HepG2 (cell line): Measurements from ENCODE around the gene IL3RA. TPM values are rescaled to one million over a fixed set of nuclear protein-coding genes. Genes with fewer than 3 reads are reported as not detected.

ENCODE experiments used
- ATAC-seq: fragments of 200-7000 bp; cut with Tn5 transposase; 3 replicates; pipeline ENCODE4 v1.9.1; 2020; ENCODE audit warnings: mild to moderate bottlenecking, moderate library complexity
- BruUV-seq: library from RNA; stranded (reverse); fragments of 400-500 nt; replicated peaks from 2 replicates; lab custom pipeline; 2021; lab: Mats Ljungman, UMichigan
- CTCF ChIA-PET: fragments of 300-600 bp; formaldehyde crosslinking; extraction: SDS; loops from one replicate; lab custom pipeline; 2021; ENCODE audit warnings: low total read pairs, inconsistent platforms, low intra/inter-chr PET ratio; lab: Yijun Ruan, JAX
- POLR2A ChIA-PET: fragments of 350-600 bp; sonication (Branson Sonifier 250); formaldehyde crosslinking; loops from one replicate; lab custom pipeline; 2020; ENCODE audit warnings: antibody characterized with exemption, inconsistent platforms; lab: Yijun Ruan, JAX
- DNase-seq: peaks from one replicate; pipeline ENCODE4 v3.0.0-alpha.2; 2015; ENCODE audit warnings: low spot score
- FAIRE-seq: peaks from 3 replicates; lab custom pipeline; 2011; peaks lifted over from hg19 to GRCh38; lab: Jason Lieb, UNC
- H2AFZ ChIP-seq: one replicate; pipeline ENCODE4 v1.6.1; 2011; ENCODE audit warnings: low read length, inconsistent platforms
- H3K27ac ChIP-seq: fragments of 300-600 bp; 3 replicates; pipeline ENCODE4 v1.8.0; 2011; ENCODE audit warnings: mixed run types, mild to moderate bottlenecking, mixed read lengths, low read length, inconsistent platforms; ENCODE audit not compliant: insufficient read depth; ENCODE audit errors: extremely low read length
- H3K27me3 ChIP-seq, 2 experiments: fragments of 200-600 bp in 1 of 2; 2 replicates in 1 of 2; 3 replicates in 1 of 2; pipeline versions ENCODE4 v1.6.0 to v1.8.0; 2011; ENCODE audit warnings: low read length in 2 of 2, mild to moderate bottlenecking in 2 of 2, moderate library complexity in 2 of 2, inconsistent platforms in 1 of 2; ENCODE audit not compliant: insufficient read depth in 2 of 2, control insufficient read depth in 1 of 2
- H3K36me3 ChIP-seq, 2 experiments: fragments of 200-600 bp in 1 of 2; replicated peaks in 1 of 2; 2 replicates in 1 of 2; 3 replicates in 1 of 2; pipeline versions ENCODE4 v1.5.1 to v1.8.0; 2011; ENCODE audit warnings: low read length in 2 of 2, inconsistent platforms in 1 of 2; ENCODE audit not compliant: insufficient read depth in 2 of 2, control insufficient read depth in 1 of 2
- H3K4me1 ChIP-seq: 2 replicates; pipeline ENCODE4 v1.5.1; 2012; ENCODE audit warnings: low read length, inconsistent platforms; ENCODE audit not compliant: insufficient read depth
- H3K4me2 ChIP-seq: 2 replicates; pipeline ENCODE4 v1.6.0; 2011; ENCODE audit warnings: low read depth, low read length, inconsistent platforms
- H3K4me3 ChIP-seq, 3 experiments: fragments of 200-600 bp in 1 of 3; sonication (generic), shearing (Covaris generic) in 1 of 3; replicated peaks in 1 of 3; 2 replicates each; pipeline ENCODE4 v1.5.1; 2011 to 2016; ENCODE audit warnings: low read length in 3 of 3, inconsistent platforms in 2 of 3, low read depth in 2 of 3, mild to moderate bottlenecking in 2 of 3, control low read depth in 1 of 3, mixed read lengths in 1 of 3; ENCODE audit not compliant: insufficient read depth in 1 of 3
- H3K79me2 ChIP-seq: one replicate; pipeline ENCODE4 v1.6.1; 2011; ENCODE audit warnings: low read length, inconsistent platforms; ENCODE audit not compliant: insufficient read depth
- H3K9ac ChIP-seq: 2 replicates; pipeline ENCODE4 v1.6.0; 2011; ENCODE audit warnings: mild to moderate bottlenecking, low read depth, low read length, inconsistent platforms; ENCODE audit not compliant: insufficient read depth
- H3K9me3 ChIP-seq: 2 replicates; pipeline ENCODE4 v1.5.1; 2012; ENCODE audit warnings: mild to moderate bottlenecking, low read length
- H4K20me1 ChIP-seq: 2 replicates; pipeline ENCODE4 v1.6.0; 2011; ENCODE audit warnings: inconsistent platforms, mild to moderate bottlenecking, low read length, moderate library complexity; ENCODE audit not compliant: insufficient read depth
- CAMTA2 ChIP-seq: sonication (generic); formaldehyde crosslinking; IDR thresholded peaks from 2 replicates; pipeline ENCODE4 v1.4.0; 2020; ENCODE audit warnings: mild to moderate bottlenecking, missing genetic modification reagents, borderline replicate concordance
- CBX5 ChIP-seq: sonication (generic); formaldehyde crosslinking; IDR thresholded peaks from 2 replicates; pipeline ENCODE4 v1.4.0; 2020; ENCODE audit warnings: missing genetic modification reagents, borderline replicate concordance
- CC2D1A ChIP-seq: sonication (generic); formaldehyde crosslinking; IDR thresholded peaks from 2 replicates; pipeline ENCODE4 v1.8.1; 2023; ENCODE audit warnings: mild to moderate bottlenecking, missing genetic modification reagents
- DNMT3B ChIP-seq: conservative IDR thresholded peaks from 2 replicates; pipeline ENCODE4 v1.6.1; 2016; ENCODE audit warnings: missing biosample characterization, control low read depth
- HNF1B ChIP-seq: sonication (generic); formaldehyde crosslinking; IDR thresholded peaks from 2 replicates; pipeline ENCODE4 v1.5.1; 2020; ENCODE audit warnings: mild to moderate bottlenecking, moderate library complexity, missing genetic modification reagents
- KLF15 ChIP-seq: sonication (generic); formaldehyde crosslinking; IDR thresholded peaks from 2 replicates; pipeline ENCODE4 v1.8.1; 2023; ENCODE audit warnings: borderline replicate concordance, mild to moderate bottlenecking, inconsistent platforms, missing genetic modification reagents, mixed read lengths
- NFE2L1 ChIP-seq: sonication (generic); formaldehyde crosslinking; IDR thresholded peaks from 2 replicates; pipeline ENCODE4 v1.4.0; 2020; ENCODE audit warnings: missing genetic modification reagents, mild to moderate bottlenecking, borderline replicate concordance
- SNAPC2 ChIP-seq: sonication (generic); formaldehyde crosslinking; IDR thresholded peaks from 2 replicates; pipeline ENCODE4 v1.8.1; 2022; ENCODE audit warnings: mild to moderate bottlenecking, missing genetic modification reagents
- ZBTB1 ChIP-seq: sonication (generic); formaldehyde crosslinking; IDR thresholded peaks from 2 replicates; pipeline ENCODE4 v1.4.0; 2020; ENCODE audit warnings: missing genetic modification reagents, borderline replicate concordance
- ZBTB7A ChIP-seq: sonication (generic); formaldehyde crosslinking; IDR thresholded peaks from 2 replicates; pipeline ENCODE4 v1.8.0; 2022; ENCODE audit warnings: mild to moderate bottlenecking, missing genetic modification reagents
- ZFP90 ChIP-seq: sonication (generic); formaldehyde crosslinking; IDR thresholded peaks from 2 replicates; pipeline ENCODE4 v1.8.0; 2022; ENCODE audit warnings: missing genetic modification reagents, mild to moderate bottlenecking, inconsistent platforms, borderline replicate concordance
- ZNF225 ChIP-seq: sonication (generic); formaldehyde crosslinking; IDR thresholded peaks from 2 replicates; pipeline ENCODE4 v1.4.0; 2020; ENCODE audit warnings: mild to moderate bottlenecking, missing genetic modification reagents
- ZNF724P ChIP-seq: sonication (generic); formaldehyde crosslinking; IDR thresholded peaks from 2 replicates; pipeline ENCODE4 v1.8.0; 2022; ENCODE audit warnings: missing genetic modification reagents, borderline replicate concordance
- WGBS: methylation state at CpG from one replicate; pipeline ENCODE4 v1.1.6; 2017; ENCODE audit warnings: low lambda C conversion rate; 5-methylcytosine and 5-hydroxymethylcytosine counted together
- in situ Hi-C: cut with HindIII; loops from 2 replicates; pipeline ENCODE4 v1.10.0; 2017; ENCODE audit warnings: low pct_unique_long_range_greater_than_20kb; ENCODE audit not compliant: extremely low pct_ligation_motif_present
- intact Hi-C: fragments of 100-400 bp; cut with micrococcal nuclease; formaldehyde crosslinking; loops from one replicate; pipeline ENCODE4 v1.10.0; 2022; ENCODE audit not compliant: unreplicated experiment
- polyA plus RNA-seq, 8 experiments: library from polyadenylated mRNA; depleted of rRNA in 3 of 8; stranded (reverse) in 7 of 8; unstranded in 1 of 8; fragments of >200 nt; fragmentation: Illumina TruSeq in 4 of 8; extraction: Trizol in 4 of 8; gene quantifications; 2 replicates each; pipeline versions ENCODE4 v1.2.1 to v1.2.3, GENCODE V29; 2011 to 2016; ENCODE audit warnings: low read depth in 4 of 8, missing spikeins in 1 of 8, mixed read lengths in 1 of 8; ENCODE audit not compliant: insufficient read depth in 1 of 8
- total RNA-seq, 5 experiments: library from RNA; depleted of rRNA; stranded (reverse); fragments of >200 nt; fragmentation: Illumina TruSeq; extraction: Trizol; gene quantifications; 2 replicates each; pipeline ENCODE4 v1.2.3, GENCODE V29; 2016; ENCODE audit warnings: low read depth in 1 of 5

IL3RA gene
- total and polyA plus RNA-seq, 2 of the 13 experiments (the other 11 are each of a cell fraction or from before 2014, with no cell fraction given) = not detected

- TF ChIP-seq NFE2L1 (CRISPR knock-in tag) (no peak), ZBTB1 (CRISPR knock-in tag) (no peak), CAMTA2 (CRISPR knock-in tag) (no peak), SNAPC2 (no peak), KLF15 (CRISPR knock-in tag) (no peak), CC2D1A (CRISPR knock-in tag) (no peak), DNMT3B (CRISPR knock-in tag) (no peak), HNF1B (CRISPR knock-in tag) (no peak), ZNF724P (CRISPR knock-in tag) (no peak), ZNF225 (no peak)
Observed at GRCh38 chrX:1321674-1322073, 14.9 kb upstream of the IL3RA start (continued).

- ATAC-seq (no peak), FAIRE-seq (no peak), DNase-seq (no peak)
- H3K27ac ChIP-seq = no peak overlapping the region
- CTCF ChIA-PET = no interaction called here
- H2AFZ ChIP-seq = no peak overlapping the region
- H3K9me3 ChIP-seq = no peaks in the 10 kb centered on the region
- peaks cover 0 to 3% of the 10 kb centered on the region in 2 experiments; a peak in 2 of 5 replicates for H3K27me3 ChIP-seq
- H3K4me3 ChIP-seq = no peak overlapping the region
- no peak for TF ChIP-seq ZBTB7A (CRISPR knock-in tag)
- no peak for TF ChIP-seq ZFP90 (CRISPR knock-in tag)
- no peak for TF ChIP-seq CBX5
- TF ChIP-seq, all 625 proteins: peak for 0
- POLR2A ChIA-PET = no interaction called here
- in situ Hi-C loops (no loop called here), intact Hi-C loops (loop anchor here (2.0 kb wide), 1 partner anchor 14 kb away; the partner anchor contains the start of gene IL3RA)
- Histone ChIP-seq H4K20me1 (no peaks in the 10 kb centered on the region), H3K36me3 (no peaks in the 10 kb centered on the region), H3K4me2 (no peak overlapping the region), H3K79me2 (no peaks in the 10 kb centered on the region), H3K4me1 (no peaks in the 10 kb centered on the region), H3K9ac (no peak overlapping the region)
- BruUV-seq = no TSS peak
- 12% methylated on average over 8 of the region's 9 CpGs for WGBS
Observed at GRCh38 chrX:1322393-1322792, 14.2 kb upstream of the IL3RA start.
